Ascending aorta (tissue), 2 donors: ENCODE data around the gene C19orf47. TPM values are rescaled to one million over a fixed set of nuclear protein-coding genes. Genes with fewer than 3 reads are reported as not detected.

Experiments
- DNase-seq, 2 donors: peaks; one replicate each; pipeline ENCODE4 v3.0.0-alpha.2; 2019; ENCODE audit warnings: low spot score in 2 of 2
- H3K27ac ChIP-seq, 2 donors: fragments of 200-600 bp; sonication (generic); one replicate each; pipeline ENCODE4 v1.5.1; 2016 to 2017; ENCODE audit warnings: mild to moderate bottlenecking in 1 of 2
- H3K27me3 ChIP-seq: fragments of 200-600 bp; sonication (generic); one replicate; pipeline ENCODE4 v1.5.1; 2017
- H3K36me3 ChIP-seq, 2 donors: fragments of 200-600 bp; sonication (generic); one replicate each; pipeline ENCODE4 v1.5.1; 2016
- H3K4me1 ChIP-seq, 2 donors: fragments of 200-600 bp; sonication (generic); one replicate each; pipeline ENCODE4 v1.5.1; 2016 to 2017; ENCODE audit warnings: mild to moderate bottlenecking in 1 of 2
- H3K4me3 ChIP-seq, 2 donors: fragments of 200-600 bp; sonication (generic); one replicate each; pipeline ENCODE4 v1.5.1; 2016 to 2017; ENCODE audit warnings: mild to moderate bottlenecking in 1 of 2
- H3K9me3 ChIP-seq, 2 donors: fragments of 200-600 bp; sonication (generic); one replicate each; pipeline ENCODE4 v1.5.1; 2016
- CTCF ChIP-seq, 3 experiments: fragments of 200-600 bp in 2 of 3; fragments of 450-650 bp in 1 of 3; sonication (generic) in 2 of 3; IDR thresholded peaks; one replicate each; pipeline ENCODE4 v1.5.1; 2016 to 2019; ENCODE audit warnings: antibody characterized with exemption in 3 of 3, mild to moderate bottlenecking in 1 of 3, moderate library complexity in 1 of 3
- intact Hi-C: fragments of 100-400 bp; cut with DNase I; formaldehyde crosslinking; loops from one replicate; pipeline ENCODE4 v1.15.1; 2023
- total RNA-seq: library from RNA; depleted of rRNA; stranded (reverse); fragments of >200 nt; gene quantifications from one replicate; pipeline ENCODE4 v1.1.0, GENCODE V29; 2016

The C19orf47 gene
- total RNA-seq, 1 donor from 2014 or later, result 10.4 TPM

- intact Hi-C loops, result no loop called here
- no peak for DNase-seq
- H3K4me3 ChIP-seq, result peak overlapping the region; percentile 32 to 53
- H3K27me3 ChIP-seq, result no peaks in the 10 kb centered on the region
- peak in 1 of 3 experiments; percentile 11 for TF ChIP-seq CTCF (IDR thresholded peaks at IDR 0.05)
- H3K27ac ChIP-seq, result peak overlapping the region; percentile 63 to 79
- H3K4me1 ChIP-seq, result peaks cover 18 to 44% of the 10 kb centered on the region in 2 donors
- no peaks in the 10 kb centered on the region for H3K9me3 ChIP-seq
- H3K36me3 ChIP-seq, result no peaks in the 10 kb centered on the region
Observed at GRCh38 chr19:40279120-40279551, 69.1 kb downstream of the C19orf47 start.

GRCh38 chr19:40278361-40279035, 69.7 kb downstream of the C19orf47 start:
- Histone ChIP-seq H3K4me1 (peaks cover 15 to 41% of the 10 kb centered on the region in 2 donors), H3K36me3 (no peaks in the 10 kb centered on the region), H3K4me3 (peak overlapping the region; percentile 32 to 53), H3K9me3 (no peaks in the 10 kb centered on the region), H3K27ac (peak overlapping the region; percentile 63 to 79), H3K27me3 (no peaks in the 10 kb centered on the region)
- no peak for TF ChIP-seq CTCF (IDR thresholded peaks at IDR 0.05)
- intact Hi-C loops, result no loop called here
- DNase-seq, result no peak

- no peak for TF ChIP-seq CTCF (IDR thresholded peaks at IDR 0.05)
- H3K27ac ChIP-seq, result no peak overlapping the region
- H3K9me3 ChIP-seq, result no peaks in the 10 kb centered on the region
- no peak overlapping the region for H3K4me3 ChIP-seq
- peaks cover 0 to 3% of the 10 kb centered on the region in 2 donors for H3K36me3 ChIP-seq
- intact Hi-C loops, result no loop called here
- peaks cover 13 to 34% of the 10 kb centered on the region in 2 donors for H3K4me1 ChIP-seq
- no peaks in the 10 kb centered on the region for H3K27me3 ChIP-seq
- no peak for DNase-seq
Observed at GRCh38 chr19:40277356-40278059, 70.7 kb downstream of the C19orf47 start.

- Histone ChIP-seq H3K36me3 (peaks cover 4 to 10% of the 10 kb centered on the region in 2 donors), H3K4me3 (no peak overlapping the region), H3K27me3 (no peaks in the 10 kb centered on the region), H3K9me3 (no peaks in the 10 kb centered on the region), H3K4me1 (peaks cover 5 to 23% of the 10 kb centered on the region in 2 donors), H3K27ac (no peak overlapping the region)
- intact Hi-C loops, result no loop called here
- no peak for DNase-seq
- TF ChIP-seq CTCF (IDR thresholded peaks at IDR 0.05), result no peak
Observed at GRCh38 chr19:40274585-40275544, 73.3 kb downstream of the C19orf47 start.
